Kidney (tissue), 14 donors: Measurements from ENCODE around the gene CPSF7. TPM values are rescaled to one million over a fixed set of nuclear protein-coding genes. Genes with fewer than 3 reads are reported as not detected.

Experiments
- DNase-seq, 5 donors: peaks; one replicate each; pipeline ENCODE4 v3.0.0-alpha.2; 2013 to 2020
- FAIRE-seq: peaks from 2 replicates; lab custom pipeline; 2012; peaks lifted over from hg19 to GRCh38; lab: Jason Lieb, UNC
- H3K27ac ChIP-seq, 2 donors: one replicate each; pipeline ENCODE4 v1.7.0; 2013; ENCODE audit warnings: low read depth in 2 of 2, low read length in 2 of 2, inconsistent platforms in 1 of 2
- H3K27me3 ChIP-seq: one replicate; pipeline ENCODE4 v1.7.1; 2013; ENCODE audit warnings: low read length, inconsistent platforms; ENCODE audit not compliant: control insufficient read depth, insufficient read depth
- H3K36me3 ChIP-seq, 3 donors: one replicate each; pipeline versions ENCODE4 v1.7.0 to v1.7.1; 2013; ENCODE audit warnings: low read length in 3 of 3, control low read depth in 1 of 3, inconsistent platforms in 1 of 3; ENCODE audit not compliant: insufficient read depth in 3 of 3, control insufficient read depth in 2 of 3
- H3K4me1 ChIP-seq, 3 donors: one replicate each; pipeline versions ENCODE4 v1.7.0 to v1.7.1; 2013; ENCODE audit warnings: low read length in 3 of 3, inconsistent platforms in 1 of 3, low read depth in 1 of 3; ENCODE audit not compliant: control insufficient read depth in 2 of 3, insufficient read depth in 2 of 3
- H3K4me3 ChIP-seq, 3 donors: one replicate each; pipeline versions ENCODE4 v1.7.0 to v1.8.1; 2013; ENCODE audit warnings: low read length in 3 of 3, control low read depth in 1 of 3, inconsistent platforms in 1 of 3
- H3K9ac ChIP-seq, 3 donors: one replicate each; pipeline versions ENCODE4 v1.7.0 to v1.7.1; 2013; ENCODE audit warnings: low read length in 3 of 3, control low read depth in 1 of 3, inconsistent platforms in 1 of 3
- H3K9me3 ChIP-seq, 3 donors: one replicate each; pipeline versions ENCODE4 v1.7.0 to v1.7.1; 2013; ENCODE audit warnings: low read length in 3 of 3, control low read depth in 1 of 3, inconsistent platforms in 1 of 3; ENCODE audit not compliant: control insufficient read depth in 2 of 3, insufficient read depth in 1 of 3
- CTCF ChIP-seq: IDR thresholded peaks from 3 replicates; pipeline ENCODE4 v1.5.1; 2012; ENCODE audit warnings: mild to moderate bottlenecking, moderate library complexity, borderline replicate concordance; ENCODE audit not compliant: insufficient read depth; ENCODE audit errors: extremely low read depth
- intact Hi-C: fragments of 100-400 bp; cut with DNase I; formaldehyde crosslinking; loops from one replicate; pipeline ENCODE4 v1.11.1; 2022
- polyA plus RNA-seq: library from polyadenylated mRNA; stranded (reverse); fragments of 350-450 nt; fragmentation: Illumina TruSeq; extraction: RNeasy Lipid Tissue Mini Kit (QIAGEN cat#74804); gene quantifications from one replicate; pipeline ENCODE4 v1.2.3, GENCODE V29; 2014; ENCODE audit warnings: low read depth, low replicate concordance; ENCODE audit not compliant: insufficient read depth
- total RNA-seq: library from RNA; stranded (reverse); fragmentation: NEBNext Ultra II Directional; extraction: Animal tissue kit (Norgen Biotek cat#: 25700); gene quantifications from one replicate; pipeline ENCODE4 v1.2.1, GENCODE V29; 2021
- donor health status: control.
- donor health status: control.
- donor health status: control.
- donor health status: control.
- donor health status: control.
- donor health status: DM: yes; HTN: yes; CAD: no.
- donor health status: Normal renal cell carcinoma (clear cell type).

CPSF7 gene
- total and polyA plus RNA-seq, 2 donors from 2014 or later: 28.4 to 94.5 TPM

- FAIRE-seq (no peak), DNase-seq (no peak)
- no peak overlapping the region for H3K9ac ChIP-seq
- peaks cover 0 to 7% (median 0%) of the 10 kb centered on the region in 3 donors for H3K36me3 ChIP-seq
- H3K4me1 ChIP-seq: peaks cover 0 to 3% (median 2%) of the 10 kb centered on the region in 3 donors
- no peaks in the 10 kb centered on the region for H3K9me3 ChIP-seq
- no peak for TF ChIP-seq CTCF
- H3K27ac ChIP-seq: no peak overlapping the region
- H3K27me3 ChIP-seq: no peaks in the 10 kb centered on the region
- intact Hi-C loops: no loop called here
- no peak overlapping the region for H3K4me3 ChIP-seq
Observed at GRCh38 chr11:61473370-61474012, 43.7 kb upstream of the CPSF7 start.

DNA sequence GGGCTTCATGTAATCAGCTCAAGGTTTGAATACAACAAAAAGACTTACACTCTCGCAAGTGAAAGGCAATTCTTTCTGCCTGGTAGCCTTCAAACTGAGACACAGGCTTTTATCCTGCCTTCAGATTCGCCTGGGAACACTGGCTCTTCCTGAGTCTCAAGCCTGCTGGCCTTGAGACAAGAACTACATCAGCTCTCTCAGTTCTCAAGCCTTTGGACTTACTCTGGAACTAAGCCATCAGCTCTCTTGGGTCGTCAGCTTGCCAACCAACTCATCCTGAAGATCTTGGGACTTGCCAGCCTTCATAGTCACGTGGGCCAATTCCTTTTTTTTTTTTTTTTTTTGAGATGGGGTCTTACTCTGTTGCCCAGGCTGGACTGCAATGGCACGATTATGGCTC, 43.1 kb upstream of the CPSF7 start:
- H3K36me3 ChIP-seq: peaks cover 0 to 7% (median 0%) of the 10 kb centered on the region in 3 donors
- peaks cover 0 to 2% (median 0%) of the 10 kb centered on the region in 3 donors for H3K4me1 ChIP-seq
- H3K9ac ChIP-seq: no peak overlapping the region
- no peaks in the 10 kb centered on the region for H3K9me3 ChIP-seq
- FAIRE-seq (no peak), DNase-seq (no peak)
- no peak for TF ChIP-seq CTCF
- peak overlapping the region in 1 of 2 donors; percentile 15 for H3K27ac ChIP-seq
- no peak overlapping the region for H3K4me3 ChIP-seq
- intact Hi-C loops: no loop called here
- H3K27me3 ChIP-seq: no peaks in the 10 kb centered on the region

- no peak for TF ChIP-seq CTCF
- Histone ChIP-seq H3K9ac (no peak overlapping the region), H3K4me1 (no peaks in the 10 kb centered on the region), H3K36me3 (peaks cover 0 to 7% (median 0%) of the 10 kb centered on the region in 3 donors), H3K27ac (peak overlapping the region in 1 of 2 donors; percentile 7), H3K9me3 (no peaks in the 10 kb centered on the region), H3K4me3 (no peak overlapping the region), H3K27me3 (no peaks in the 10 kb centered on the region)
- intact Hi-C loops: no loop called here
- FAIRE-seq: no peak
- DNase-seq: no peak
Observed at GRCh38 chr11:61472282-61472681, 42.5 kb upstream of the CPSF7 start.
